ENCODE measurements around the gene CR1L.
"Not testable (repeated sequence)": the region's sequence is repeated elsewhere in the genome, so short reads cannot be mapped to it uniquely, and the experiment has no call there.

Gene CR1L

DNA sequence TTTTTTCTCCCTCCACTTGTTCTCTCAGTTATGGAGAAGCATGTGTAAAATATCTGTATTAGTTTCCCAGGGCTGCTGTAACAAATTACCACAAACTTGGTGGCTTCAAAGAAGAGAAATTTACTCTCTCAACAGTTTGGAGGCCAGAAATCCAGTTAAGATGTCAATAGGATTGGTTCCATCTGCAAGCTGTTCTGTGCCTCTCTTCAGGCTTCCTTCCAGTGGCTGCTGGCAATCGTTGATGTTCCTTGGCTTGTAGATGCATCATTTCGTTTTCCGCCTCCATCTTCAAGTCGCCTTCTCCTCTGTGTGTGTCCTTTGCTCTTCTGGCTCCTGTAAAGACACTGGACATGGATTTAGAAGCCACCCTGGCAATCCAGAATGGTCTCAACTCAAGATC is 45.6 kb downstream of the CR1L start:
- DNase-seq = not testable (repeated sequence)

DNA sequence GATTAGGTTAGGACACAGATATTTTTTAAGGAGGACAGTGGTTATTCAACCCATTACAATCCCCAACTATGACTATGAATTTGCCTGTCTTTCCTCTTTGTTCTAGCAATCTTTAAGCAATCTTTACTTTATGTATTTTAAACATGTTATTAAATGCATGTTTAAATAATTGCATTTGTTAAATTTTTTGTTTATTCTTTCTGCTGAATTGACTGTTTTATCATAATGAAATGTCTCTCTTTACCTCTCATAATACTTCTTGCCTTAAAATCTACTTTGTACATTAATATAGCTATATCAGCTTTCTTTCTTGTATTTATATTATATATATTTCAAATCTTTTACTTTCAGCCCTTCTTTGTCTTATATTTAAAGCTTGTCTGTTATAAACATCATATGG is 46.1 kb downstream of the CR1L start:
- DNase-seq = no peak

- DNase-seq = no peak
Observed at GRCh38 chr1:207691841-207692240, 46.9 kb downstream of the CR1L start.

DNA sequence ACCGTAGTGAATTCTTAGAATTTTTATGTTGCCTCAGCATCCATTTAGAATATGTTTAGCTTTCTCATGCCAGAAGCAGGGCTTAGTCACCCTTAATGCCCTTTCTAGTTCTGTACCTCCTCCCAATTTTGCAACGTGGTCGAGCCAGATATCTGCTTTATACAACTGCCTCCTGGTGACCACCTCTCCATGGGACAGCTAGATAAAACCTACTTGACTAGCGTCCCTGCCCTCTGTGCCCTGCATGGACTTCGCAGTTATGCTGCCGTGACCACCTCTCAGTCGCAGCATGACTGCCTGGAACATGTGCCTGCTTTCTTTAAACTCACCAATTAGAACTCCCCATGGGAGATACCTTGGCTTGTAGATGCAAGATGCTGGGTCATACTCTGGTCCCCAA is 47.4 kb downstream of the CR1L start:
- DNase-seq = not testable (repeated sequence)

GRCh38 chr1:207695891-207696290 is 51.0 kb downstream of the CR1L start:
- DNase-seq = no peak

DNA sequence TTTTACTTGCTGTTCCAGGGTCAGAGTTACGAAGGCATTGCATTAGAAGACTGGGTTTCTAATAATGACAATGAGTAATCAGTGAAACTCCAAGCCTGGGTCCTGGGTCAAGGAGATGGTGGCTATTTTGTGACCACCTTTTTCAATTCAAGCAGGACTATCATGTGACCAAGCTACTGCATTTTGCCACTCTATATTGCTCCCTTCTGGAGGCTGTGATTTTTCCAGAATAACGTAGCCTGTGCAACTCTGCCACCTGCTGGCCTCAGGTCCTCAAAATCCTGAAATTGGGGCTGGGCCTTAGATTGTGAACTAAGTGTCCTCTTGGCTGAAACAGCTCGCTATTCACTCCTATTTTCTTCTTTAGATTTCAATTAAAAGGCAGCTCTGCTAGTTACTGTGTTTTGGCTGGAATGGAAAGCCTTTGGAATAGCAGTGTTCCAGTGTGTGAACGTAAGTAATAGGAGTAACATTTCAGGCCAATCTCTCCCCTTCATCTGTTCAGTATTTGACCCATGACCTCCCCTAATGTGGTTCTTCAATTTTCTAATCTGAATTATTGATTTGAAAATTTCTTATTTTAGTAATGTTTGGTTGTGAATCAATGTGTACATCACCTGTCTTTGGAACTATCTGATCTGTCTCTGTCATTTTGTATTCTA is 54.0 kb downstream of the CR1L start:
- peak; percentile 59 for DNase-seq

- no peak for DNase-seq
Observed at GRCh38 chr1:207702317-207702716, 57.4 kb downstream of the CR1L start.

- DNase-seq = no peak
Observed at GRCh38 chr1:207703712-207704111, 58.8 kb downstream of the CR1L start.

DNA sequence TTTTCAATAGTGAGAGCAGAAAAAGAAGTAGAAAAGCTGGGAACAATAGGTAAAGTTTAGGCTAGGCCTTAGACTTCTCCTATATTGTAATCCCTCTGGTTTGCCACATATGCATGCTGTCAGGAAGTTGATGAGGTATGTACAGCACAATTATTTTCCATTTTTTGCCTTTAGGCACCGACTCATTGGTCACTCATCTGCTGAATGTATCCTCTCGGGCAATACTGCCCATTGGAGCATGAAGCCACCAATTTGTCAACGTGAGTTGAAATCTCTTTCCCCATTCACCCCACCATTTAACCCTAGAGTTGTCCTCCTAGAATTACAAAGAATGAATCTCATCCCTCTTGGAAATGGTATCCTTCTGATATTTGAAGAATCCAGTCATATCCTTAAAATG is 63.1 kb downstream of the CR1L start:
- not testable (repeated sequence) for DNase-seq

DNA sequence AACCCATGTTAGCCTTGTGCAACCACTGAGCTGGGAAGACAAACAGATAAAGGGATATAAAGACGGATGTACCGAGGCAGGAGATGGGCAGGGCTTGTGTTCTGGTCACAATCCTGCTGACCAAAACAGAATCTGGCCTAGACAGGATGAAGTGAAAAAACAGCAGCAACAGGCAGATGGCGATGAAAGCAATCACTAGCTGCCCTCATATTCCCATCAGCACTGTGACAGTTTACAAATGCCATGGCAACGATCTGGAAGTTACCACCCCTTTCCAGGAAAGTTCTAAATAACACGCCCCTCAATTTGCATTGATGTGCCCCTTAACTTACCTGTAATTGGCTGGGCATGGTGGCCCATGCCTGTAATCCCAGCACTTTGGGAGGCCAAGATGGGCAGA is 66.4 kb downstream of the CR1L start:
- DNase-seq = no peak

GRCh38 chr1:207712701-207713100 is 67.8 kb downstream of the CR1L start:
- not testable (repeated sequence) for DNase-seq

DNA sequence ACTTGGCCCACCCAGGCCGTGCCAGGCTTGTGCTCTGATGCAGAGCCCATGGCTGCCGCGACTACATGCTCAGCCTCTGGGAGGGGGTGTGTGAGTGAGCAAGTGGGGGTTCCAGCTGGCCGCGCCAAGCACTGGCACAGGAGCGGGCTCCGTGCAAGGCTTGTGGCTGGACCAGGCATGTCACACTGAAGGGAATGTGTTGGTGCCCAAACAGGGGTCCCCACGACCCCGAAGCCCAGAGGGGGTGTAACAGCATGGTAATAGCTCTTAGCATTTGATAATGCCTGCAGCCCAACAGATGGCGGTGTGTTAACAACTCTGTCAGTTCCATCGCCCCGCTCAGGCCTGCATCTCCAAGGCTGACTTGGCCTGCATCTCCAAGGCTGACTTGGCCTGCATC is 68.6 kb downstream of the CR1L start:
- no peak for DNase-seq

GRCh38 chr1:207719234-207719633 is 74.3 kb downstream of the CR1L start:
- DNase-seq = no peak

DNA sequence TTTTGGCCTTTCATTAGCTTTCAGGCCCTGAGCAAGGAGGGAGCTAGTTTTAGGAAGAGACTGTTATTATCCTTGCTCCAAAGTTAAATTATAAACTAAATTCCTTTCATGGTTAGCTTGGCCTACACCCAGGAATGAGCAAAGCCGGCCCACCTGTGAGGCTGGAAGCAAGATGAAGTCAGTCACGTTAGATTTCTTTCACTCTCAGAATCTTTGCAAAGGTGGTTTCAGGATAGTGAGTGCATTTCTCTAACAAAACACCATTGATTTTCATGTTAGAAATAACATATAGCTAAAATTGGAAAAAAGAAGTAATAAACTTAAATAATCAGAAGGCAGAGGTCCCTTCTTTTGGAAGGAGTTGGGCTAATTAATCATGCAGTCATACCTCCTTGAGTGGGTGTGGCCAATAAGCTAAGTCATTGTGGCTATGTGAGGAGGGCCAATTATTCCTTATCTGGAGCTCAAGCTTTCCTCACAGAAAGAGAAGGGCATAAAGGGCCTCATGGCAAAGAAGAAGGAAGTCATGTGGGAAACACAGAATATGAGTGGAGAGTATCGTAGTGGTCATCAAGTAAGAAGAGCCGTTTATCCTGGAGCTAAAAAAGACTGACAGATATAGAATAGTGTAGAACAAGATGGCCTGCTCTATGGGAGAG is 83.4 kb downstream of the CR1L start:
- not testable (repeated sequence) for DNase-seq

GRCh38 chr1:207737503-207738157 is 92.7 kb downstream of the CR1L start:
- not testable (repeated sequence) for DNase-seq

GRCh38 chr1:207738158-207738659 is 93.3 kb downstream of the CR1L start:
- not testable (repeated sequence) for DNase-seq

- DNase-seq = no peak
Observed at GRCh38 chr1:207740207-207740606, 95.3 kb downstream of the CR1L start.

GRCh38 chr1:207742850-207743555 is 98.1 kb downstream of the CR1L start:
- DNase-seq = no peak

GRCh38 chr1:207744000-207744534 is 99.1 kb downstream of the CR1L start:
- DNase-seq = no peak

DNA sequence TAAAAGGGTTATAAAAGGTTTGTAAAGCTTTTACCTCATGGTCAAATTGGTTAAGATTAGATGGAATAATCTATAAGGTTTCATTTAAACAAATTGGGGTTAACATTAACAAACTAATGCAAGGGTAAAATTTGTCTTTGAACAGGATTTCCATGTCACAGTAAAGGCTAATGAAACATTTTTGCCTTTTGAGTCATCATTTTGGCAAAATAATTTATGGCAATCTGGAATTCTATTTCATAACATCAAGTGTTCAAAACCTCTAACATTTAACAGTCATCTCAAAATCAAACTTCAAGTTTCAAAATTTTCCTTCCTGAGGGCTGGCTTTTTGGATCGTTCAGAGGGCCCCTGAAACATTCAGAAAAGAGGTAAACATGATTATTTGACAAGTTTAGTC is 100.4 kb downstream of the CR1L start:
- no peak for DNase-seq

GRCh38 chr1:207745839-207746767 is 101.2 kb downstream of the CR1L start:
- DNase-seq = no peak
